Pancreas (tissue), 10 donors: ENCODE measurements around the gene GSTM3. TPM values are rescaled to one million over a fixed set of nuclear protein-coding genes. Genes with fewer than 3 reads are reported as not detected.

Experiments
- ATAC-seq, 4 donors: fragments of 200-7000 bp; cut with Tn5 transposase; one replicate each; pipeline versions ENCODE4 v1.8.0 to v1.9.1; 2020; ENCODE audit warnings: mild to moderate bottlenecking in 4 of 4, moderate library complexity in 4 of 4
- DNase-seq, 6 donors: peaks; one replicate each; pipeline ENCODE4 v3.0.0-alpha.2; 2020
- FAIRE-seq: peaks from 2 replicates; lab custom pipeline; 2012; peaks lifted over from hg19 to GRCh38; lab: Jason Lieb, UNC
- H3K27ac ChIP-seq, 4 donors: fragments of 200-600 bp; sonication (generic); 1 replicate in 3 of 4; 2 replicates in 1 of 4; pipeline versions ENCODE4 v1.5.0 to v1.8.0; 2020
- H3K27me3 ChIP-seq, 4 donors: fragments of 200-600 bp; one replicate each; pipeline ENCODE4 v1.8.0; 2021
- H3K36me3 ChIP-seq, 3 donors: fragments of 200-600 bp; sonication (generic) in 1 of 3; one replicate each; pipeline versions ENCODE4 v1.5.0 to v1.8.0; 2020 to 2021
- H3K4me1 ChIP-seq, 3 donors: fragments of 200-600 bp; one replicate each; pipeline ENCODE4 v1.8.0; 2021
- H3K4me3 ChIP-seq, 4 donors: fragments of 200-600 bp; sonication (generic) in 2 of 4; one replicate each; pipeline versions ENCODE4 v1.5.0 to v1.8.0; 2020 to 2021
- H3K9me3 ChIP-seq, 4 donors: fragments of 200-600 bp; one replicate each; pipeline ENCODE4 v1.8.0; 2021
- WGBS, 2 donors: extraction: QIAGEN DNeasy Blood & Tissue Kit; methylation state at CpG; one replicate each; pipeline ENCODE4 v1.1.7; 2013; 5-methylcytosine and 5-hydroxymethylcytosine counted together
- intact Hi-C, 3 donors: fragments of 100-400 bp; cut with DNase I; formaldehyde crosslinking; loops; one replicate each; pipeline versions ENCODE4 v1.11.1 to v1.14.2; 2022
- polyA plus RNA-seq, 2 donors: library from polyadenylated mRNA; stranded (reverse); fragments of 200-250 nt; gene quantifications; one replicate each; pipeline ENCODE4 v1.2.3, GENCODE V29; 2013
- total RNA-seq, 6 donors: library from RNA; stranded (reverse); fragmentation: NEBNext Ultra II Directional in 4 of 6; extraction: Animal tissue kit (Norgen Biotek cat#: 25700) in 4 of 6; gene quantifications; one replicate each; pipeline versions ENCODE4 v1.2.1 to v1.2.4, GENCODE V29; 2021 to 2023
- TF ChIP-seq, protein P1 (sequence below), 4 donors: fragments of 200-600 bp; sonication (generic) in 3 of 4; IDR thresholded peaks; one replicate each; pipeline versions ENCODE4 v1.5.0 to v1.8.0; 2021; ENCODE audit warnings: antibody characterized with exemption in 4 of 4
- donor health status: healthy with polysubstance abuse.
- donor health status: DM: no; HTN: no; CAD: no; lungs with moderate emphysema.
- donor health status: DM: no; HTN: no; CAD: no.
- donor health status: control.
- donor health status: control.
- donor health status: Bipolar disorder and iron deficiency.
- donor health status: DM: yes; HTN: yes; CAD: no.
- donor health status: DM: no; HTN: no; CAD: no.
- donor health status: DM: no; HTN: no; CAD: no.
- donor health status: DM: yes; HTN: yes; CAD: no.

The GSTM3 gene
- total and polyA plus RNA-seq, 8 donors = 13.9 to 58.1 (median 24.7) TPM

DNA sequence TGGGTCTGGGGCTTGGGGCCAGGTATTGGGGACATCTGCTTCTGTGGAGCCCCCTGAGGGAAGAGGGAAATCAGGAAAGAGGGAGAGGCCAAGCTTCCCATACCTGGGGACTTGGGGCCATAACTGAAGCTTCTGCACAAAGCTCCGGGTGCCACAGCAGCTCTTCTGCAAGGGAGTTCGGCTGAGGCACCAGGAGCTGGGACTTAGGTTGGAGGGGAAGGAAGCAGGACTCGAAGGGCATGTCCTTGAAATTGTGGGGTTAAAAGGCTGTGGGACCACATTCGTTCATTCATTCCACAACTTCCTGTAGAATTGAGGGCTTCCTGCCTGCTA lies 24.6 kb upstream of the GSTM3 start:
- no peak overlapping the region for H3K27ac ChIP-seq
- intact Hi-C loops = no loop called here
- no peak overlapping the region for H3K4me3 ChIP-seq
- ATAC-seq = no peak
- WGBS, 2 donors = 80 to 88% methylated on average over 4 of the region's 4 CpGs
- H3K27me3 ChIP-seq = no peaks in the 10 kb centered on the region
- DNase-seq = no peak
- H3K36me3 ChIP-seq = no peaks in the 10 kb centered on the region
- no peaks in the 10 kb centered on the region for H3K4me1 ChIP-seq
- H3K9me3 ChIP-seq = no peaks in the 10 kb centered on the region
- TF ChIP-seq, protein P1, sequence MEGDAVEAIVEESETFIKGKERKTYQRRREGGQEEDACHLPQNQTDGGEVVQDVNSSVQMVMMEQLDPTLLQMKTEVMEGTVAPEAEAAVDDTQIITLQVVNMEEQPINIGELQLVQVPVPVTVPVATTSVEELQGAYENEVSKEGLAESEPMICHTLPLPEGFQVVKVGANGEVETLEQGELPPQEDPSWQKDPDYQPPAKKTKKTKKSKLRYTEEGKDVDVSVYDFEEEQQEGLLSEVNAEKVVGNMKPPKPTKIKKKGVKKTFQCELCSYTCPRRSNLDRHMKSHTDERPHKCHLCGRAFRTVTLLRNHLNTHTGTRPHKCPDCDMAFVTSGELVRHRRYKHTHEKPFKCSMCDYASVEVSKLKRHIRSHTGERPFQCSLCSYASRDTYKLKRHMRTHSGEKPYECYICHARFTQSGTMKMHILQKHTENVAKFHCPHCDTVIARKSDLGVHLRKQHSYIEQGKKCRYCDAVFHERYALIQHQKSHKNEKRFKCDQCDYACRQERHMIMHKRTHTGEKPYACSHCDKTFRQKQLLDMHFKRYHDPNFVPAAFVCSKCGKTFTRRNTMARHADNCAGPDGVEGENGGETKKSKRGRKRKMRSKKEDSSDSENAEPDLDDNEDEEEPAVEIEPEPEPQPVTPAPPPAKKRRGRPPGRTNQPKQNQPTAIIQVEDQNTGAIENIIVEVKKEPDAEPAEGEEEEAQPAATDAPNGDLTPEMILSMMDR (IDR thresholded peaks at IDR 0.05) = no peak
- FAIRE-seq = no peak

DNA sequence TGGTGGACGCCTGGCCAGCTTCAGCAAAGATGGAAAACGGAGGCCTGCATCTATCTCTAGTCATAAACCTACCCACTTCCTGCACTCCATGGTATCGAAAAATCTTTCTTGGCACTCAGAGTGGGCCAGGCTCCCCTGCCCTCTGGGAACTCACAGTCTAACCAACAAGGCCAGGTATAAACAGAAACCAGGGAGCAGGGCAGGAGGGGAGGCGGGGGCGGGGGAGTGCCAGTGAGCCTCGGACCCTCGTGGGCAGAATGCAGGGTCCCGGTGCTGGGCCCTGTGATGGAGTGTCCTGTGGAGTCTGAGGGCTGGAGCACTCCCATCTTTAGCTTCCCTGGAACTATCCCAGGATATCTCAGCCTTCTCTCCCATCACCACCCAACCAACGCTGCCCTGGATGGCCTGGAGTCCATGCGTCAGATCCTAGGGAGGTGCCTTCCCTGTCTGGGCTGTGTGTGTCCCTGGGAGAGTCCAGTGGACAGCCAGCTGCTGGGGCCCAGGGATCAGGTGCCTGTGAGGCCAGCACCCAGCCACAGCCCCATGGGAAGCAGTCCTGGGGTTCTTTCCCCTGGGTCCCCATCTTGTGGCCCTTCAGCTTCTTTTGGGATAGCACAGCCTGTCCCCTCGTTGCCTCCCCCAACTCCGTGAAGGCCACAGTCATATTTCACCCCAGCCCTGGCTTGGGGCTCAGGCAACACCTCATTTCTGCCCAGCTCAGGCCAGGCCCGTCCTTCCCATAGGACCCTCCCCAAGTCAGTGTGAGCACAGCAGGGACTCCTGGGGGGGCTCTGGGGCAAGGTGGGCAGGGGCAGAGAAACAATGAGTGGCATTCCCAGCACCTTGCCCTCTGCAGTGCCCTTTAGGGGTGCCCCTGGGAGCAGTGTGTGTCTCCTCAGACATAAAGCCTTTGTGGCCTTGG lies 24.0 kb upstream of the GSTM3 start:
- intact Hi-C loops = no loop called here
- H3K27ac ChIP-seq = no peak overlapping the region
- H3K27me3 ChIP-seq = no peaks in the 10 kb centered on the region
- TF ChIP-seq, protein P1 (IDR thresholded peaks at IDR 0.05) = no peak
- 89 to 92% methylated on average over 13 of the region's 13 CpGs for WGBS, 2 donors
- ATAC-seq (no peak), DNase-seq (peak in 2 of 6 donors; percentile 11 to 45), FAIRE-seq (no peak)
- H3K36me3 ChIP-seq = no peaks in the 10 kb centered on the region
- H3K4me1 ChIP-seq = no peaks in the 10 kb centered on the region
- no peak overlapping the region for H3K4me3 ChIP-seq
- H3K9me3 ChIP-seq = no peaks in the 10 kb centered on the region

DNA sequence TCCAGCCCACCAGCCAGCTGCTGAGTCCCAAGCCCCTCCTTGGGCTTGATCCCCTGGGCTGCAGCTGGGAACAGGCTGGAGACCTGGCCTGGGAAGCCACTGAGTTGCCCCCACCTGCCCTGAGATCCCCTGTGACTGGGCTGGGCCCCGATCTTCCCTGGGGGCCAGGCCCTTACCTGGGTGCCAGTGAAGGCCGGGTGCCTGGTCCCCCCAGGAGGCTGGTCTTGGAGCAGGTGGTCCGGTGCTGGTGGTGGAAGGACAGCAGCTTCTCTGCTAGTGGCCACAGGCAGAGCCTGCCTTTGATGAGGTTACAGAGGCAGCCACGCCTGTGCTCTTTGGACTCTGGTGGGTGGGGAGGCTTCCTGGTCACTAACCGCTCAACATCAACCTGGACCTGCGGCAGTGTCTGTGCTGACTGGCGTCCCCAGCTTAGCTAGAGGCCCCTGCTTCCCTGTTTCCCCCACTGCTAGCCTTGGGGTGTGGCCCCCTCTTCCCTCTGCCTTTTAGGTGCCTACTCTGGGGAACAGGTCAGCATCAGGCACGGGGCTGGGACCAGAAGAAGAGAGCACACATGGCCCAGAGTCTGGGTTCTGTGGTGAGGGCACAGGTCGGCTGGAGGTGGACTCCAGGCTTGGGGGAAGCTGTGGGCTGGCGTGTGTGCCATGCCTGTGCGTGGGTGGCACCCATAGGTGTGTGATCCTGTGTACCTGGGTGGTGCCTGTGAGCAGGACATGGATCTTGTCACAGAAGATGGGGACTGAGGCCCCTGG lies 23.0 kb upstream of the GSTM3 start, which contains the start of gene EPS8L3:
EPS8L3 (minus strand) TSS at position 278 of the 770 bp plus-strand sequence. CDS start 2,174 bp downstream, outside the sequence.
- ATAC-seq (peak; percentile 47 to 68 (median 60)), DNase-seq (peak in 3 of 6 donors; percentile 22 to 57 (median 52)), FAIRE-seq (no peak)
- WGBS, 2 donors = 82 to 86% methylated on average over 11 of the region's 11 CpGs
- Histone ChIP-seq H3K27me3 (no peaks in the 10 kb centered on the region), H3K4me3 (no peak within 1 kb of the TSS), H3K4me1 (no peaks in the 10 kb centered on the region), H3K9me3 (no peaks in the 10 kb centered on the region), H3K36me3 (no peaks in the 10 kb centered on the region), H3K27ac (no peak within 1 kb of the TSS)
- TF ChIP-seq, protein P1 (IDR thresholded peaks at IDR 0.05) = no peak
- intact Hi-C loops = no loop called here

DNA sequence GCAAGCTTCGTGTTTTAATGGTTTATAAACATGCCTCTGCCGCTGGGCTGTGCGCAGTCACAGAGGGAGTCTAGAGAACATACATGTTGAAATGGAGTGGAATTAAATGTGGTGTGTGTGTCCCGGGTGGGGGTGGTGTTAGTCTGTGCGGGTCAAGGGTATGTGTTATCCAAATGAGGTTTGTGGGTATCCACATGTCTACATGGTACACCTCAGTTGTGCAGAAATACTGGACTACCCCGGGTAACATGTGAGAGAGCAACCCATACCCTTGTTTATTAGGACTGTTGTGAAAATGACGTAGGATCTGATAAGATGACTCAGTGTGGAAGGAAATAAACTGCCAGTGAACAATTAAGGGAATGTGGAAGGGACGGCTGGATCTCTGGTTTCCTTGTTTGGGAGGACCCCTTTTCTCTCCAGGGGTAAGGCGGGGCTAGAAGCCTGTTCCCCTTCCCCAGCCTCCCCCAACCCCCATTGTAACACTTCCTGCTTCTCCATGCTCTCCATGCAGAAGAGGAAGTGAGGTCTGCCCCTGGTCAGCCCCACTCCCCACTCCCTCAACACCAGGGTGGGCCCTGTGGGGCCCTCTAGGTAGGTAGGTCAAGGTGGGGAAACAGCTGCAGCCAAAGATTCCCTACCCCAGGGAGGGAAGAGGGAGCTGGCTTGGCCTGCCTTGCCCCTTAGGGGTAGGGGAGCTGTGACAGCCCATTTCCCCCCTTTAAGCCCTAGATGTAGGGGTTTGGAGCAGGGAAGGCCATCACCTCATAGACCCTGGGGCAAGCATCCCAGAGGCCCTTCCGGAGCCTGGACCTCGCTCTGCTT lies 22.2 kb upstream of the GSTM3 start:
- 81% methylated on average over 11 of the region's 11 CpGs for WGBS, 2 donors
- Histone ChIP-seq H3K27me3 (no peaks in the 10 kb centered on the region), H3K27ac (no peak overlapping the region), H3K4me1 (no peaks in the 10 kb centered on the region), H3K9me3 (no peaks in the 10 kb centered on the region), H3K36me3 (no peaks in the 10 kb centered on the region), H3K4me3 (no peak overlapping the region)
- FAIRE-seq (no peak), ATAC-seq (peak in 3 of 4 donors; percentile 45 to 63 (median 53)), DNase-seq (peak in 2 of 6 donors; percentile 20 to 41)
- TF ChIP-seq, protein P1 (IDR thresholded peaks at IDR 0.05) = no peak
- intact Hi-C loops = no loop called here
